ENCODE measurements around the gene GPC5.

GPC5 gene

DNA sequence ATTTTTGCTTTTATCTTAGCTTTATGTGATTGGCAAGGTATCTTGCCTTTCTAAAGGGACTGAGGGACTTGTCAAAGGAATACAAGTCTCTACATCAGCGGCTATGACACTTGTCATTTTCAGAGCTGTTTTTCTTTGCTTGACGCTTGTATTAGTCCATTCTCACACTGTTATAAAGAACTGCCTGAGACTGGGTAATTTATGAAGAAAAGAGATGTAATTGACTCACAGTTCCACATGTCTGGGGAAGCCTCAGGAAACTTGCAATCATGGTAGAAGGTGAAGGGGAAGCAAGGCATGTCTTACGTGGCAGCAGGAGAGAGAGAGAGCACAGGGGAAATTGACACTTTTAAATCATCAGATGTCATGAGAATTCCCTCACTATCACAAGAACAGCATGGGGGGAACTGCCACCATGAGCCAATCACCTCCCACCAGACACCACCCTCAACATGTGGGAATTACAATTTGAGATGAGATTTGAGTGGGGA is 128.2 kb downstream of the GPC5 start:
- Mint-ChIP-seq H3K27ac (no peak overlapping the region), H3K36me3 (ENCODE audit: low read depth) (no peaks in the 10 kb centered on the region), H3K9me3 (no peaks in the 10 kb centered on the region), H3K4me3 (no peak overlapping the region), H3K27me3 (no peaks in the 10 kb centered on the region), H3K4me1 (ENCODE audit: low read depth) (no peaks in the 10 kb centered on the region)

GRCh38 chr13:91529739-91530482 is 131.5 kb downstream of the GPC5 start:
- Mint-ChIP-seq H3K9me3 (no peaks in the 10 kb centered on the region), H3K4me1 (ENCODE audit: low read depth) (no peaks in the 10 kb centered on the region), H3K27me3 (peaks cover 7% of the 10 kb centered on the region), H3K27ac (no peak overlapping the region), H3K4me3 (no peak overlapping the region), H3K36me3 (ENCODE audit: low read depth) (no peaks in the 10 kb centered on the region)

DNA sequence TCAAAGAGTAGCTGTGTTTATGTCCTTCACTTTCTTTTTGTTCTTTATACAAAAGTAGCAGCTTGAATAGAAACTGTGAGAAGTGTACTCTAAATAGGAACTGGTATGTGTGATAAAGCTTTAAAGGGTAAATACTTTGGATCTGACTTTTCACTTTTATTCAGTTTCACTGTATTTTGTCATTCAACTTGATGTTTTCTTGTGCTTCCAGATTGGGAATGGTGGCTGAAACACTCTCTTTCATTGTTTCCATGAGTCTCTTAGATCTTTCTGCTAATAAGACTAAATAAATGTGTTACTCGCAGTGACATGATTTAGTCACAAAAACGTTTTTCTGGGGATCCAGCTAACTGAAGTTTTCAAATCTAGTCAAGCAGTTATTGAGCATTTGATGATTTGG is 133.2 kb downstream of the GPC5 start:
- H3K36me3 Mint-ChIP-seq (ENCODE audit: low read depth) = no peaks in the 10 kb centered on the region
- H3K27me3 Mint-ChIP-seq = peaks cover 7% of the 10 kb centered on the region
- no peak overlapping the region for H3K4me3 Mint-ChIP-seq
- H3K9me3 Mint-ChIP-seq = no peaks in the 10 kb centered on the region
- H3K27ac Mint-ChIP-seq = no peak overlapping the region
- no peaks in the 10 kb centered on the region for H3K4me1 Mint-ChIP-seq (ENCODE audit: low read depth)

DNA sequence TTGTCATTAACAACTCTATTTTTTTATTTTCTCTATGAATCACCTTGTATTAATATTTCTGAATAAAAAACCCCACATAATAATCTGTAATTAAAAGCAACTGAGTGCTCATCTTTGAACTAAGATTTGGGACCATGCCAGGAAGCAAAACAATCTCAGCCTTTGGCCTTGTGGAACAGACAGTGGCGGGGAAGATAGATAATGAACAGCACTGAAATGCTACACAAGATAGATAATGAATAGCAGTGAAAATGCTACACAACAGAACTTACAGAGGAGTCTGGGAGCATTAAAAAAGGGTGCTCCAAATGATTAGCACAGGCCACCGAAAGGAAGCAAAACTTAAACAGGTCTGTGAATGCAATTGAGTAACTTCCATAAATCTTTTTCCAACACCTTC is 134.9 kb downstream of the GPC5 start:
- no peaks in the 10 kb centered on the region for H3K4me1 Mint-ChIP-seq (ENCODE audit: low read depth)
- no peak overlapping the region for H3K4me3 Mint-ChIP-seq
- H3K27ac Mint-ChIP-seq = no peak overlapping the region
- H3K36me3 Mint-ChIP-seq (ENCODE audit: low read depth) = no peaks in the 10 kb centered on the region
- H3K27me3 Mint-ChIP-seq = peaks cover 7% of the 10 kb centered on the region
- no peaks in the 10 kb centered on the region for H3K9me3 Mint-ChIP-seq

DNA sequence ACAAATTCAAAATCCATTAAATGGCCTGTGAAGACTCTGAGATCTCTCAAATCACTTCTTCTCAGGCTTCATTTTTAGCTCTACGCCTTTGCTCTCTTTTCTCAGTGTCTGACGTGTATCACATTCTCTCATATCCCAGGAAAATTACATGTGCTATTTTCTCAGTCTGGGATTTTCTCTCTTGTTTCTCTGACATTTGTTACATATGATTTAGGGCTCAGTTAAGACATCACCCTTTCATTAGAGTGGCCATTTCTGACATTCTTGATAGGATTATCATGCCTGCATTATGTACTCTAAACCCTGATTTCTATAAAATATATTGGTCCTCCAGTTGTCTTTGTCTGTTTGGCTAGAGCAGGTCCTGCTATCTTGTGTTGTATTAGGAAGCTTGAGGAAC is 136.6 kb downstream of the GPC5 start:
- H3K4me3 Mint-ChIP-seq = no peak overlapping the region
- no peak overlapping the region for H3K27ac Mint-ChIP-seq
- H3K9me3 Mint-ChIP-seq = no peaks in the 10 kb centered on the region
- no peaks in the 10 kb centered on the region for H3K36me3 Mint-ChIP-seq (ENCODE audit: low read depth)
- peaks cover 7% of the 10 kb centered on the region for H3K27me3 Mint-ChIP-seq
- H3K4me1 Mint-ChIP-seq (ENCODE audit: low read depth) = no peaks in the 10 kb centered on the region

DNA sequence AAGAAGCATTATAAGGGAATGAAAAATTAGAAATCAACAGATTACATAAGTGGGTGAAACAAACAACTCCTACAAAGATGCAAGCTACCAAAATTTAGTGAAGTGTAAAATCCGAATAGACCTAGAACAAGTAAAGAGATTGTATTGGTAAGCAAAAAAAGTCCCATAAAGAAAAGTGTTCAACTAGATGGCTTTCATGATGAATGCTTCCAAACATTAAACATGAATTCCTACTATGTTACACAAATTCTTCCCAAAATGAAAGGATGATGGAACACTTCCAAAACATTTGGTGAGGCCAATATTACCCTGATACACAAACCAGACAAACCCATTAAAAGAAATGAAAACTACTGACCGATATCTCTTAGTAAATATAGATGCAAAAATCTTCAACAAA is 139.0 kb downstream of the GPC5 start:
- H3K4me3 Mint-ChIP-seq = no peak overlapping the region
- no peaks in the 10 kb centered on the region for H3K9me3 Mint-ChIP-seq
- H3K36me3 Mint-ChIP-seq (ENCODE audit: low read depth) = no peaks in the 10 kb centered on the region
- H3K4me1 Mint-ChIP-seq (ENCODE audit: low read depth) = no peaks in the 10 kb centered on the region
- peaks cover 7% of the 10 kb centered on the region for H3K27me3 Mint-ChIP-seq
- H3K27ac Mint-ChIP-seq = no peak overlapping the region

- H3K27ac Mint-ChIP-seq = no peak overlapping the region
- no peaks in the 10 kb centered on the region for H3K9me3 Mint-ChIP-seq
- no peaks in the 10 kb centered on the region for H3K4me1 Mint-ChIP-seq (ENCODE audit: low read depth)
- H3K4me3 Mint-ChIP-seq = no peak overlapping the region
- no peaks in the 10 kb centered on the region for H3K36me3 Mint-ChIP-seq (ENCODE audit: low read depth)
- H3K27me3 Mint-ChIP-seq = peaks cover 5% of the 10 kb centered on the region
These were observed 141.1 kb downstream of the GPC5 start for GRCh38 chr13:91539286-91540157.

- Mint-ChIP-seq H3K27ac (no peak overlapping the region), H3K4me1 (ENCODE audit: low read depth) (no peaks in the 10 kb centered on the region), H3K9me3 (no peaks in the 10 kb centered on the region), H3K27me3 (no peaks in the 10 kb centered on the region), H3K4me3 (no peak overlapping the region), H3K36me3 (ENCODE audit: low read depth) (no peaks in the 10 kb centered on the region)
These were observed 141.8 kb downstream of the GPC5 start for GRCh38 chr13:91540158-91540736.

DNA sequence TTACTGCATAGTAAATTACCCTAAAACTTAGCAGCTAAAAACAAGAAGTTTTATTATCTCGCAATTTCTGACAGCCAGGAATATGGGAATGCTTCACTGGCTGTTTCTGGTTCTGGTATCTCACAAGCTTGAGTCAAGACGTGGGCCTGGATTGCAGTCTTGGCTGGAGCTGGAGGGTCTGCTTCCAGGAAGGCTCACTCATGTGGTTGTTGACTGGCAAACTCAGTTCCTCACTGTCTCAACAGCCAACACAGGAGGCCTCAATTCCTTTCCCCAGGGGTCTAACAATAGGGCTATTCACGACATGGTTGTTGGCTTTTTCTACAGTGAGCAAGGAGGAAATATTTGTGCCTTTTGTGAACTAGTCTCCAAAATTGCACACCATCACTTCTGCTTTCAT is 146.3 kb downstream of the GPC5 start:
- H3K4me3 Mint-ChIP-seq = no peak overlapping the region
- no peaks in the 10 kb centered on the region for H3K4me1 Mint-ChIP-seq (ENCODE audit: low read depth)
- H3K27ac Mint-ChIP-seq = no peak overlapping the region

DNA sequence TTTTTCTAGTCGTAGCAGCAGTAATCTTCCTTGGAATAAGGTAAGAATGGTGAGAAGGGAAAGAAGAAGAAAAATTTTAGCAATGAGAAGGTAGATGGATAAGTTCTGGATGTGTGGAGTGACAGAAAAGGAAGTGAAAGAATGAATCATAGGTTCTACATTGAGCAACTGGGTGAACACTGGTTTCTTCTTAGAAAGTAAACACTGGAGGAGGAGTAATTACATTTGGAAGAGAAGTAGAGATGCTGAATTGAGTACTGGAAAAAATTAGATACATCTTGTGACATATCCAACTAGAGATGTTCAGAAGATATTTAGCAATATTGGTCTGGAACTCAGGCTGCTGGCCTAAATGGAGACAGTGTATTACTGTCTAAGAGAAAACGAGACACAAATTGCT is 148.5 kb downstream of the GPC5 start:
- Mint-ChIP-seq H3K9me3 (peaks cover 6% of the 10 kb centered on the region), H3K4me1 (ENCODE audit: low read depth) (no peaks in the 10 kb centered on the region), H3K36me3 (ENCODE audit: low read depth) (no peaks in the 10 kb centered on the region), H3K4me3 (no peak overlapping the region), H3K27me3 (no peaks in the 10 kb centered on the region), H3K27ac (no peak overlapping the region)

More for the DNA sequence above, 146.3 kb downstream of the GPC5 start:
- Mint-ChIP-seq H3K27me3 (no peaks in the 10 kb centered on the region), H3K9me3 (peaks cover 6% of the 10 kb centered on the region), H3K36me3 (ENCODE audit: low read depth) (no peaks in the 10 kb centered on the region)

- Mint-ChIP-seq H3K4me3 (no peak overlapping the region), H3K9me3 (peaks cover 3% of the 10 kb centered on the region), H3K4me1 (ENCODE audit: low read depth) (no peaks in the 10 kb centered on the region), H3K27ac (no peak overlapping the region), H3K36me3 (ENCODE audit: low read depth) (no peaks in the 10 kb centered on the region), H3K27me3 (no peaks in the 10 kb centered on the region)
These were observed 155.2 kb downstream of the GPC5 start for GRCh38 chr13:91553584-91553983.

GRCh38 chr13:91554101-91554500 is 155.7 kb downstream of the GPC5 start:
- H3K27ac Mint-ChIP-seq = no peak overlapping the region

DNA sequence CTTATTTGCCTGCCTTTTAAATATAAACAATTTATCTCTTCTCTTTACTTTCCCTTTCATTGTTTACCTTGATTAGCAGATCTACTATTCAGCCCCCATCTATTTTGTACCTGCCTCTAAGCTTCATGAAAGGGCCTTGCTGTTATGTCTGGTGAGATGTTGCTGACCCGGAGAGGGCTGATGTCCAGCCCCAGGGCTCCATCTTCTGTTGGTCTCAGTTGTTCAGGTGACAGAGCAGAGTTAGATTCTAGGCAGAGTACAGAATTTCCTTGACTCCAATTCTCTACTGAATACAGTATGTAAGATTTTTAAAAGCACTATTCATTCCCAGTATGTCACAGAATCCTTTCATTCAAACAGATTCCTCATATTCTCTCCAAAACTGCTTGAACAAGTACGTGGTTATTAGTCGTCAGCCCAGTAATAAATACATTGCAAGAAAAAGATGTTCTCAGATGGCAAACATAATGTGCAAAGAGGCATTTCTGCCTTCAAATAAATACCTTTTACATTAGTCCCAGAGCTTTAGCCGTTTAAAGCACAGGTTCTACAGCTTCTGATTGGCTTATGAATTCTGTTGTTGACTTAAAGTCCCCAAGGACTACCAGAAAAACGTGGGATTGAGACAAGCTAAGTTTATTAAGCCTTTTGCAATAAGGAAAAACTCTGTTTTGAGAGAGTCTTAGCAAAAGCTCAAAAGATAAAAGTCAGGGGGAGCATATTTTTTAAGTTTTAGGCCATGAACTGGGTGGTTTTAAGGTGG is 159.1 kb downstream of the GPC5 start:
- H3K4me3 Mint-ChIP-seq = no peak overlapping the region
- H3K27ac Mint-ChIP-seq = no peak overlapping the region
- H3K4me1 Mint-ChIP-seq (ENCODE audit: low read depth) = no peaks in the 10 kb centered on the region
- no peaks in the 10 kb centered on the region for H3K27me3 Mint-ChIP-seq
- H3K9me3 Mint-ChIP-seq = no peaks in the 10 kb centered on the region
- no peaks in the 10 kb centered on the region for H3K36me3 Mint-ChIP-seq (ENCODE audit: low read depth)

More at GRCh38 chr13:91554101-91554500, 155.7 kb downstream of the GPC5 start:
- no peaks in the 10 kb centered on the region for H3K36me3 Mint-ChIP-seq (ENCODE audit: low read depth)
- no peak overlapping the region for H3K4me3 Mint-ChIP-seq
- no peaks in the 10 kb centered on the region for H3K27me3 Mint-ChIP-seq
- H3K4me1 Mint-ChIP-seq (ENCODE audit: low read depth) = no peaks in the 10 kb centered on the region
- H3K9me3 Mint-ChIP-seq = no peaks in the 10 kb centered on the region

GRCh38 chr13:91563799-91564198 is 165.4 kb downstream of the GPC5 start:
- Mint-ChIP-seq H3K27ac (no peak overlapping the region), H3K27me3 (no peaks in the 10 kb centered on the region), H3K4me1 (ENCODE audit: low read depth) (no peaks in the 10 kb centered on the region), H3K36me3 (ENCODE audit: low read depth) (no peaks in the 10 kb centered on the region), H3K9me3 (no peaks in the 10 kb centered on the region), H3K4me3 (no peak overlapping the region)
